NCI-H187 (cell line): Measurements from ENCODE around the gene ZNF333.

Experiments used
- DNase-seq, 2 experiments: peaks; one replicate each; lab custom pipeline; 2025; lab: John Stamatoyannopoulos, UW

The ZNF333 gene

GRCh38 chr19:14689598-14690503 lies at the start of gene ZNF333:
ZNF333 (plus strand) TSS chr19:14690048; CDS start chr19:14693492, 3,444 bp downstream.
- peak; percentile 71 to 80 for DNase-seq

- DNase-seq = no peak
These were observed 41.3 kb upstream of the ZNF333 start for GRCh38 chr19:14648506-14648905.

GRCh38 chr19:14649020-14649419 lies 40.8 kb upstream of the ZNF333 start:
- DNase-seq = no peak

GRCh38 chr19:14650161-14650560 lies 39.7 kb upstream of the ZNF333 start:
- no peak for DNase-seq

- no peak for DNase-seq
These were observed 34.9 kb upstream of the ZNF333 start for GRCh38 chr19:14654786-14655560.

GRCh38 chr19:14655726-14656125 lies 34.1 kb upstream of the ZNF333 start:
- no peak for DNase-seq

GRCh38 chr19:14659874-14660489 lies 29.9 kb upstream of the ZNF333 start:
- no peak for DNase-seq

GRCh38 chr19:14661372-14661924 lies 28.4 kb upstream of the ZNF333 start:
- no peak for DNase-seq

GRCh38 chr19:14669940-14670339 lies 19.9 kb upstream of the ZNF333 start:
- no peak for DNase-seq

- no peak for DNase-seq
These were observed 19.4 kb upstream of the ZNF333 start for GRCh38 chr19:14670408-14670807.

- no peak for DNase-seq
These were observed 17.5 kb upstream of the ZNF333 start for GRCh38 chr19:14672188-14672872.

GRCh38 chr19:14673088-14673487 lies 16.8 kb upstream of the ZNF333 start:
- DNase-seq = no peak

GRCh38 chr19:14674764-14675163 lies 15.1 kb upstream of the ZNF333 start, which contains the start of gene ADGRE3:
ADGRE3 (minus strand) TSS chr19:14674844; CDS start chr19:14674770, 74 bp downstream.
- no peak for DNase-seq

GRCh38 chr19:14676762-14677161 lies 13.1 kb upstream of the ZNF333 start:
- no peak for DNase-seq

GRCh38 chr19:14677464-14677863 lies 12.4 kb upstream of the ZNF333 start:
- DNase-seq = no peak

- no peak for DNase-seq
These were observed 11.6 kb upstream of the ZNF333 start for GRCh38 chr19:14678199-14678598.

GRCh38 chr19:14682084-14682483 lies 7.8 kb upstream of the ZNF333 start:
- no peak for DNase-seq

GRCh38 chr19:14683439-14683838 lies 6.4 kb upstream of the ZNF333 start:
- DNase-seq = no peak

- DNase-seq = no peak
These were observed 3.4 kb upstream of the ZNF333 start for GRCh38 chr19:14686411-14686810.

- no peak for DNase-seq
These were observed 4.9 kb downstream of the ZNF333 start for GRCh38 chr19:14694641-14695266.

GRCh38 chr19:14695471-14695870 lies 5.6 kb downstream of the ZNF333 start:
- DNase-seq = no peak
